Breast epithelium (tissue), 3 donors: ENCODE measurements around the gene ZNF653.

Experiments
- CTCF ChIP-seq, 3 donors: fragments of 450-650 bp; IDR thresholded peaks; one replicate each; pipeline ENCODE4 v1.5.1; 2016 to 2017; ENCODE audit warnings: antibody characterized with exemption in 3 of 3, mild to moderate bottlenecking in 3 of 3, moderate library complexity in 3 of 3
- POLR2A ChIP-seq: fragments of 450-650 bp; IDR thresholded peaks from one replicate; pipeline ENCODE4 v1.6.1; 2016; ENCODE audit warnings: antibody characterized with exemption, mild to moderate bottlenecking, moderate library complexity
- POLR2AphosphoS5 ChIP-seq, 3 donors: sonication (generic); formaldehyde crosslinking; IDR thresholded peaks; one replicate each; pipeline ENCODE4 v1.6.1; 2017; ENCODE audit warnings: antibody characterized with exemption in 3 of 3

DNA sequence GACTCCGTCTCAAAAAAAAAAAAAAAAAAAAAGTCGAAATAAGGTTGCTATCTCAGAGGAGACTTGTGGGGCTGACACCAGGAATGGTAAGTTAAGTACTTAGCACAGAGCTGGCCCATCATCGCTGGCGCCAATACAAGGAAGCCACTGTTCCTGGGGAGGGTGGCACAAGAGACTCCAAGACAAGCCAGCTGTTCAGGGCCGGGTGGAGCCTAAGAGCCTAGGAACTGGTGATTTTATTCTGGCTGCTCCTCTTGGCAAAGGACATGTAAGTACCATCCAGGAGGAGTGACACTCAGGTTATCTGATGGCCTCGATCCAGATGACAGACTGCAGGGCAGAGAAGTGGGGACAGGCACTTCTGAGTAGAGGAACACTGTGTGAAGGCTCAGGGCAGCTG lies 49.6 kb upstream of the ZNF653 start:
- TF ChIP-seq CTCF (IDR thresholded peaks at IDR 0.05), result no peak
- TF ChIP-seq POLR2AphosphoS5 (IDR thresholded peaks at IDR 0.05), result no peak
- no peak for TF ChIP-seq POLR2A
